ENCODE results near the gene DGCR2.

DNA sequence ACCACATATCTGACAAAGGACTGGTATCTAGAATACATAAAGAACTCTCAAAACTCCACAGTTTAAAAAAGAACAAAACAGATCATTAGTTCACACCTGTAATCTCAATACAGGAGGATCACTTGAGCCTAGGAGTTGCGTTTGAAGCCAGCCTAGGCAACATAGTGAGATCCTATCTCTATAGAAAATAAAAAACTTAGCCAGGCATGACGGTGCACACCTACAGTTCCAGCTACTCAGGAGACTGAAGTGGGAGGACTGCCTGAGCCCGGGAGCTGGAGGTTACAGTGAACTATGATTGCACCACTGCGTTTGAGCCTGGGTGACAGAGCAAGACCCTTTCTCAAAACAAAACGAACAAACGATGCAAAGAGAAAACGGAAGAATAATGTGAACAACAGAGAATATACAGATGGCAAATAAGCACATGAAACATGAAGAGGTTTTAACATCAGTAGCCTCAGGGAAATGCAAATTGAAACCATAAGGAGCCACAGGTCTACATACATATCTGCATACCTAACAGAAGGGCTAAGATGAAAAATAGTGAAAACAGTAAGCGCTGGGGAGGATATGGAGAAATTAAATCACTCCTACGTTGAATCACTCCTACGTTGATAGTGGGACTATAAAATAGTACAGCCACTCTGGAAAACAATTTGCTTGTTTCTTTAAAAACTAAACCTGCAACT, 70.7 kb downstream of the DGCR2 start:
- TF ChIP-seq, protein P1, sequence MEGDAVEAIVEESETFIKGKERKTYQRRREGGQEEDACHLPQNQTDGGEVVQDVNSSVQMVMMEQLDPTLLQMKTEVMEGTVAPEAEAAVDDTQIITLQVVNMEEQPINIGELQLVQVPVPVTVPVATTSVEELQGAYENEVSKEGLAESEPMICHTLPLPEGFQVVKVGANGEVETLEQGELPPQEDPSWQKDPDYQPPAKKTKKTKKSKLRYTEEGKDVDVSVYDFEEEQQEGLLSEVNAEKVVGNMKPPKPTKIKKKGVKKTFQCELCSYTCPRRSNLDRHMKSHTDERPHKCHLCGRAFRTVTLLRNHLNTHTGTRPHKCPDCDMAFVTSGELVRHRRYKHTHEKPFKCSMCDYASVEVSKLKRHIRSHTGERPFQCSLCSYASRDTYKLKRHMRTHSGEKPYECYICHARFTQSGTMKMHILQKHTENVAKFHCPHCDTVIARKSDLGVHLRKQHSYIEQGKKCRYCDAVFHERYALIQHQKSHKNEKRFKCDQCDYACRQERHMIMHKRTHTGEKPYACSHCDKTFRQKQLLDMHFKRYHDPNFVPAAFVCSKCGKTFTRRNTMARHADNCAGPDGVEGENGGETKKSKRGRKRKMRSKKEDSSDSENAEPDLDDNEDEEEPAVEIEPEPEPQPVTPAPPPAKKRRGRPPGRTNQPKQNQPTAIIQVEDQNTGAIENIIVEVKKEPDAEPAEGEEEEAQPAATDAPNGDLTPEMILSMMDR (IDR thresholded peaks at IDR 0.05) = no peak
- TF ChIP-seq EZH2 (IDR thresholded peaks at IDR 0.05) = no peak
